A673 (cell line): Measurements from ENCODE around the gene SPI1. TPM values are rescaled to one million over a fixed set of nuclear protein-coding genes. Genes with fewer than 3 reads are reported as not detected.

ENCODE experiments used
- BruUV-seq: library from RNA; stranded (reverse); fragments of 400-500 nt; replicated peaks from 2 replicates; lab custom pipeline; 2021; lab: Mats Ljungman, UMichigan
- CTCF ChIA-PET: fragments of 300-600 bp; sonication (Branson Sonifier 250); formaldehyde crosslinking; loops from one replicate; lab custom pipeline; 2022; ENCODE audit warnings: antibody characterized with exemption; lab: Charles Lee
- POLR2A ChIA-PET: fragments of 300-600 bp; sonication (Branson Sonifier 250); formaldehyde crosslinking; loops from one replicate; lab custom pipeline; 2022; ENCODE audit warnings: antibody characterized with exemption; ENCODE audit not compliant: low non-redundant PET; lab: Charles Lee
- DNase-seq: peaks from one replicate; pipeline ENCODE4 v3.0.0-alpha.2; 2015; ENCODE audit warnings: low spot score
- H3K27ac ChIP-seq: fragments of 200-600 bp; sonication (generic); 2 replicates; pipeline ENCODE4 v1.5.1; 2016; ENCODE audit warnings: mixed run types, low read depth, mild to moderate bottlenecking, mixed read lengths, antibody characterized with exemption, low read length; ENCODE audit not compliant: poor library complexity, severe bottlenecking
- H3K27me3 ChIP-seq: fragments of 200-600 bp; sonication (generic); replicated peaks from 2 replicates; pipeline ENCODE4 v1.6.1; 2017; ENCODE audit warnings: mixed run types, low read depth, mild to moderate bottlenecking, mixed read lengths, antibody characterized with exemption, low read length; ENCODE audit not compliant: insufficient read depth, poor library complexity
- H3K36me3 ChIP-seq: fragments of 200-600 bp; sonication (generic); 2 replicates; pipeline ENCODE4 v1.6.1; 2016; ENCODE audit warnings: mixed run types, mild to moderate bottlenecking, mixed read lengths, antibody characterized with exemption, low read length; ENCODE audit not compliant: insufficient read depth, poor library complexity, severe bottlenecking
- H3K4me1 ChIP-seq: fragments of 200-600 bp; sonication (generic); 2 replicates; pipeline ENCODE4 v1.6.1; 2017; ENCODE audit warnings: mixed run types, mild to moderate bottlenecking, mixed read lengths, antibody characterized with exemption, low read length; ENCODE audit not compliant: insufficient read depth, poor library complexity, severe bottlenecking
- H3K4me3 ChIP-seq: fragments of 200-600 bp; sonication (generic); 2 replicates; pipeline ENCODE4 v1.5.1; 2016; ENCODE audit warnings: low read depth, mixed run types, mild to moderate bottlenecking, mixed read lengths, low read length; ENCODE audit not compliant: poor library complexity, severe bottlenecking
- H3K9me3 ChIP-seq: fragments of 200-600 bp; sonication (generic); 2 replicates; pipeline ENCODE4 v1.6.1; 2016; ENCODE audit warnings: mixed run types, low read depth, mild to moderate bottlenecking, mixed read lengths, antibody characterized with exemption, low read length; ENCODE audit not compliant: poor library complexity, severe bottlenecking
- CTCF ChIP-seq: fragments of 300-800, 200-600 bp; sonication (generic); conservative IDR thresholded peaks from 2 replicates; pipeline ENCODE4 v1.5.1; 2017; ENCODE audit warnings: low read depth, mild to moderate bottlenecking, antibody characterized with exemption, low read length, moderate library complexity, mixed read lengths
- EZH2 ChIP-seq: fragments of 200-600 bp; sonication (generic); IDR thresholded peaks from 2 replicates; pipeline ENCODE4 v1.6.1; 2017; ENCODE audit warnings: borderline replicate concordance, low read depth, mild to moderate bottlenecking, mixed read lengths, antibody characterized with exemption, low read length; ENCODE audit not compliant: poor library complexity, severe bottlenecking
- intact Hi-C: fragments of 100-400 bp; cut with micrococcal nuclease; formaldehyde crosslinking; loops from one replicate; pipeline ENCODE4 v1.10.0; 2022; ENCODE audit not compliant: unreplicated experiment
- total RNA-seq: library from RNA; stranded (reverse); gene quantifications from 2 replicates; pipeline ENCODE4 v1.2.3, GENCODE V29; 2021

SPI1 gene
- total RNA-seq, 1 experiment from 2014 or later = not detected

- no peaks in the 10 kb centered on the region for H3K4me1 ChIP-seq
- no peak for TF ChIP-seq EZH2
- ChIA-PET POLR2A (interaction anchor here (0.7 kb wide), 1 partner anchor 39 kb away, joined by 4 read pairs; no protein-coding TSS in a partner anchor), CTCF (interaction anchor here (0.5 kb wide), 1 partner anchor 11 kb away, joined by 9 read pairs; no protein-coding TSS in a partner anchor)
- no peak for DNase-seq
- no peaks in the 10 kb centered on the region for H3K27me3 ChIP-seq
- no peak overlapping the region for H3K27ac ChIP-seq
- intact Hi-C loops = no loop called here
- H3K9me3 ChIP-seq = no peaks in the 10 kb centered on the region
- no peak overlapping the region for H3K4me3 ChIP-seq
- BruUV-seq = no TSS peak
- H3K36me3 ChIP-seq = no peaks in the 10 kb centered on the region
Observed at GRCh38 chr11:47360341-47360740, 18.0 kb downstream of the SPI1 start.

DNA sequence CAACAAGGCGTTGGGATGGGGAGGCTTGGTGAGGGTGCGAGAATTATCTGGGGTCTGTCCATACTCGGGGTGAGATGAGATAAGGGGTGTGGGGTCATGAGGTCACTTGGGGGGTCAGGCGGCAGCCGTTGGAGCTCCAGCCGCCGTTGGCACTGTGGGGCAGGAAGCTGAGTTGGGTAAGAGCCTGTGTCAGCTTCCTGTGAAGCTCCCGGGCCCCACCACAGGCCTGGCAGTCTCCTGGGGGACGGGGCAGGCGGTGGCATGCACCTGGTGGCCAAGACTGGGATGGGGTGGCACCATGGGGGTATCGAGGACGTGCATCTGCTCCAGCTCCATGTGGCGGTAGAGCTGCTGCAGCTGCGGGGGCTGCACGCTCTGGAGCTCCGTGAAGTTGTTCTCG lies 18.8 kb downstream of the SPI1 start:
- no peaks in the 10 kb centered on the region for H3K27me3 ChIP-seq
- CTCF ChIA-PET = interaction anchor here (0.6 kb wide), 1 partner anchor 17 kb away, joined by 4 read pairs; no protein-coding TSS in a partner anchor
- no peaks in the 10 kb centered on the region for H3K36me3 ChIP-seq
- no TSS peak for BruUV-seq
- peaks cover 5% of the 10 kb centered on the region for H3K4me1 ChIP-seq
- H3K27ac ChIP-seq = no peak overlapping the region
- intact Hi-C loops = loop anchor here (10.0 kb wide), 1 partner anchor 975 kb away; the partner anchor contains the start of gene MDK
- H3K4me3 ChIP-seq = no peak overlapping the region
- POLR2A ChIA-PET = interaction anchor here (0.6 kb wide), 1 partner anchor 505 kb away, joined by 7 read pairs; no protein-coding TSS in a partner anchor
- TF ChIP-seq EZH2 (no peak), CTCF (no peak)
- H3K9me3 ChIP-seq = no peaks in the 10 kb centered on the region
- DNase-seq = no peak

DNA sequence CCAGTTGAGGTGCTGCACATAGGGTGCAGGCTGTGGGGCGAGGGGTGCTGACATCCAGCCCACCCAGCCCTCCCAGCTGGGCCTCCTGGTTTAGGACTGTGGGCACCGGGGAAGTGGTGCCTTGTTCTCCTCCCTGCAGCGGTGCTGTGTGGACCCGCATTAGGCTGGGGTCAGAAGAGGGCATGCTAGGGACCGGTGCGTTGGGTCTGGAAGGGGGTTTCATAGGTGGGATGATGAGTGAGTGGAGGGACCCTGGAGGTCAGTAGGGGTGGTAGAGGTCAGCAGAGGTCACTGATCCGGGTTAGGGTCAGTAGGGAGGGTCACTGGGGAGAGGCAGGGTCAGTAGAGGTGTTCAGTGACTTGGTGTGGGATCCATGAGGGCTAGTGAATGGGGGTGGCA lies 19.2 kb downstream of the SPI1 start:
- POLR2A ChIA-PET = no interaction called here
- Histone ChIP-seq H3K27ac (no peak overlapping the region), H3K4me1 (peaks cover 5% of the 10 kb centered on the region), H3K9me3 (no peaks in the 10 kb centered on the region), H3K36me3 (no peaks in the 10 kb centered on the region), H3K27me3 (no peaks in the 10 kb centered on the region), H3K4me3 (no peak overlapping the region)
- CTCF ChIA-PET = no interaction called here
- no peak for DNase-seq
- no TSS peak for BruUV-seq
- intact Hi-C loops = loop anchor here (10.0 kb wide), 1 partner anchor 974 kb away; the partner anchor contains the start of gene MDK
- TF ChIP-seq CTCF = no peak
- no peak for TF ChIP-seq EZH2

DNA sequence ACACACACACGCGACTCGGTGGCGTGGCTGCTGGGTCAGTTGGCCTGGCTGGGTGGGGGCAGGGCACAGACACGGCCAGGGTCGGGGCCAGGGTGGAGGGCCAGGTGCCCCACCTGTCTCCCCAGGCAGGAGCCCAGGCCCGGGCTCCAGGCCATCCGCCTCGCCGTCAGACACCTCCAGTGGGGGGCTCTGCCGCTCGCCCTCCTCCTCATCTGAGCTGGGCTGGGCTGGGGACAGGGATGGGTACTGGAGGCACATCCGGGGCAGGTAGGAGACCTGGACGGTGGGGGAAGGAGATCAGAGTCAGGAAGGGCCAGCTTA lies 19.7 kb downstream of the SPI1 start:
- H3K27ac ChIP-seq = no peak overlapping the region
- TF ChIP-seq EZH2 = no peak
- TF ChIP-seq CTCF = no peak
- no peak overlapping the region for H3K4me3 ChIP-seq
- CTCF ChIA-PET = no interaction called here
- POLR2A ChIA-PET = no interaction called here
- no peak for DNase-seq
- no peaks in the 10 kb centered on the region for H3K27me3 ChIP-seq
- no peaks in the 10 kb centered on the region for H3K9me3 ChIP-seq
- H3K4me1 ChIP-seq = peaks cover 5% of the 10 kb centered on the region
- intact Hi-C loops = loop anchor here (10.0 kb wide), 1 partner anchor 974 kb away; the partner anchor contains the start of gene MDK
- H3K36me3 ChIP-seq = no peaks in the 10 kb centered on the region
- BruUV-seq = no TSS peak
